ENCODE results near the gene FHIT. TPM values are rescaled to one million over a fixed set of nuclear protein-coding genes. Genes with fewer than 3 reads are reported as not detected.
A peak's percentile ranks its signal among the peaks of the same experiment; 100 is the strongest.

FHIT gene
- total and polyA plus RNA-seq, 11 donors: 4.2 to 26.8 (median 16.5) TPM

GRCh38 chr3:60399861-60400845, 851.1 kb downstream of the FHIT start:
- H3K9me3 ChIP-seq: peaks cover 0 to 8% (median 0%) of the 10 kb centered on the region in 12 donors
- no peak for DNase-seq
- ATAC-seq: peak; percentile 32 to 85 (median 75)
- WGBS, 4 donors: 58 to 74% (median 61%) methylated on average over 6 to 7 of the region's 7 CpGs
- H3K27me3 ChIP-seq: no peaks in the 10 kb centered on the region
- H3K27ac ChIP-seq: no peak overlapping the region
- no peak overlapping the region for H3K4me3 ChIP-seq
- H3K4me1 ChIP-seq: peaks cover 0 to 14% (median 8%) of the 10 kb centered on the region in 12 donors
- intact Hi-C loops (cut with DNase I): no loop called here
- no peak for TF ChIP-seq CTCF (IDR thresholded peaks at IDR 0.05)
- TF ChIP-seq POLR2A (IDR thresholded peaks at IDR 0.05): no peak
- no peaks in the 10 kb centered on the region for H3K36me3 ChIP-seq

- 61 to 82% (median 74%) methylated on average over 3 of the region's 3 CpGs for WGBS, 4 donors
- Histone ChIP-seq H3K4me1 (peaks cover 0 to 14% (median 8%) of the 10 kb centered on the region in 12 donors), H3K27me3 (no peaks in the 10 kb centered on the region), H3K27ac (no peak overlapping the region), H3K36me3 (no peaks in the 10 kb centered on the region), H3K4me3 (no peak overlapping the region), H3K9me3 (peaks cover 0 to 8% (median 0%) of the 10 kb centered on the region in 12 donors)
- intact Hi-C loops (cut with DNase I): no loop called here
- no peak for TF ChIP-seq CTCF (IDR thresholded peaks at IDR 0.05)
- no peak for TF ChIP-seq POLR2A (IDR thresholded peaks at IDR 0.05)
- ATAC-seq (no peak), DNase-seq (no peak)
Measured at GRCh38 chr3:60399292-60399691, 852.0 kb downstream of the FHIT start.

- Histone ChIP-seq H3K27me3 (no peaks in the 10 kb centered on the region), H3K27ac (no peak overlapping the region), H3K4me1 (peaks cover 0 to 12% (median 6%) of the 10 kb centered on the region in 12 donors), H3K9me3 (peaks cover 0 to 8% (median 0%) of the 10 kb centered on the region in 12 donors), H3K36me3 (no peaks in the 10 kb centered on the region), H3K4me3 (no peak overlapping the region)
- intact Hi-C loops (cut with DNase I): no loop called here
- no peak for TF ChIP-seq POLR2A (IDR thresholded peaks at IDR 0.05)
- no peak for TF ChIP-seq CTCF (IDR thresholded peaks at IDR 0.05)
- ATAC-seq: no peak
- DNase-seq: no peak
- WGBS, 4 donors: 81 to 88% (median 84%) methylated on average over 4 of the region's 4 CpGs
Measured at GRCh38 chr3:60395173-60395762, 856.0 kb downstream of the FHIT start.

- Histone ChIP-seq H3K9me3 (peaks cover 0 to 8% (median 0%) of the 10 kb centered on the region in 12 donors), H3K27me3 (no peaks in the 10 kb centered on the region), H3K36me3 (no peaks in the 10 kb centered on the region), H3K4me3 (no peak overlapping the region), H3K27ac (no peak overlapping the region), H3K4me1 (no peaks in the 10 kb centered on the region)
- DNase-seq (no peak), ATAC-seq (no peak)
- WGBS, 4 donors: 78 to 83% (median 79%) methylated on average over 1 of the region's 1 CpG
- intact Hi-C loops (cut with DNase I): no loop called here
- TF ChIP-seq CTCF (IDR thresholded peaks at IDR 0.05) (no peak), POLR2A (IDR thresholded peaks at IDR 0.05) (no peak)
Measured at GRCh38 chr3:60393946-60394345, 857.3 kb downstream of the FHIT start.
